Fibroblast of skin of abdomen (primary cell): Measurements from ENCODE around the gene NDUFS7.

Experiments
- DNase-seq: peaks from one replicate; pipeline ENCODE4 v3.0.0-alpha.2; 2013

NDUFS7 gene

DNA sequence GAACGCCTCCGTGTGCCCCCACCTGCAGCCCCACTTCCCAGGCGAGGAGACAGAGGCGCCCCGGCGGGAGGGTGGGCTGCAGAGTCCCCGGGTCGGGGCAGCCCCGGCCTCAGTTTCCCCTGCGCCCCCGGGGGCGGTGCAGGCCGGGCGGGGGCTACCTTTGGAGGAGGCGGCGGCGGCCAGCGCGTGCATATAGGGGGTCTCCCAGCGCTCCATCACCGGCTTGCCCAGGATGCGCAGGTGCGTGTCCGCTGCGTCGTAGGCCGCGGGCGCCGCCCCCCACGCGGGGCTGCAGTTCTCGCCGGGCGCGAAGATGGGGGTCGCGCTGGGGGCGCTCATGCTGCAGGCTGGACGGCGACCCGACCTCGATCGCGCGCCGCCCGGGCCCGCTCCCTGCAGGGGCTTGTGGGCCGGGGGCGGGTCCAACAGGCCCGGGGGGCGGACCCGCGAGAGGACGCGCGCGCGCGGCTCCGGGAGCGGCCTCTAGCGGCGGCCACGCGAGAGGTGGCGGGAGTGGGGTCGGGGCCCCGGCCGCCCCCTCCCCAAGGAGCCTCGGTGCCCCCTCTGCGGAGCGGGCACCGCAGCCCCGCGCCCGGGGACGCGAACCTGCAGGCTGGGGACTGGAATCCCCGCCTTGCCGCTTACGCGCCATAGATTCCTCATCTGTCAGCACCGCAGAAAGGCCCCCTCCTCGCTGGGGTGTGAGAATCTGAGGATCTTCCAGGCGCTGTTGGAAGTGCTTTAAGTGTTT lies 17.6 kb downstream of the NDUFS7 start, which contains the start of gene GAMT:
Gene GAMT, minus strand, starts transcription at position 405 of the 751 bp plus-strand sequence. Its CDS starts 66 bp downstream, at position 339.
- DNase-seq, result peak; percentile 50

DNA sequence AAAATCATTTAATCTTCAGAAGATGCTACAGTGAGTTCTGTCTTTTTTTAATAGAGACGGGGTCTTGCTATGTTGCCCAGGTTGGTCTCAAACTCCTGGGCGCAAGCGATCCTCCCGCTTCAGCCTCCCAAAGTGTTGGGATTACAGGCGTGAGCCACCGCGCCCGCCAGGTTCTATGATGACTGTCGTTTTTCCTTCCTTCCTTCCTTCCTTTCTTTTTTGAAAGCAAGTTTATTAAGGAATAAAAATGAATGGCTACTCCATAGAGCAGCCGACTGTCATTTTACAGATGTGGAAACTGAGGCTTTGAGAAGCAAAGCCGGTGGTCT lies 18.1 kb downstream of the NDUFS7 start:
- no peak for DNase-seq

DNA sequence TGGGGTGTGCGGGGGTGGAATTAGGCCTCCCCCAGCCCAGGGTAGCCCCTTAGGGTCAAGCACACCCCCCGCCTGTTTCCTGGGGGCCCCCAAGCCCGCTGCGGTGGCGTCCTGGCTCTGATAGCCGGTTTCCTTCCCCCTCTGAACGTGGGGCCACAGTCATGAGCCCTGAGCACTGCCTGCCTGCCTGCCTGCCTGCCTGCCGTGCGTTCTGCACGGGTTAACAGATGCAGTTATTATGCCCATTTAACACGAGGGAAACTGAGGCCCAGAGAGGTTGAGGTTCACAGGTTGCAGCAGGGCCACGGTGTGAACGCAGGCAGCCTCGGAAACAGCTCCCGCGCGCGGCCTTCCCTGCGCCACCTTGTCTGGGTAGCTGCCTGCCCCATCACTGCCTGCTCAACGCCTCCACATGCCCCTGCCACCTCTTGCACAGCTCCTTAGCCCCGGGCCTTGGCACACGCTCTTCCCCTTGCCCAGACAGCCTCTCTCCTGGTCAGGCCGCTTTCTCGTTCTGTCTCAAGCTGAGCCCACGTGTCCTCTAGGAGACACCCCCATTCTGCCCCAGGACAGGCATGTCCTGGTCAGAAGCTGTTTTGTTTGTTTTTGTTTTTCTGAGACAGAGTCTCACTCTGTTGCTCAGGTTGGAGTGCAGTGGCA lies 18.8 kb downstream of the NDUFS7 start:
- DNase-seq, result no peak

GRCh38 chr19:1406774-1407527 lies 23.2 kb downstream of the NDUFS7 start:
- DNase-seq, result peak; percentile 99

DNA sequence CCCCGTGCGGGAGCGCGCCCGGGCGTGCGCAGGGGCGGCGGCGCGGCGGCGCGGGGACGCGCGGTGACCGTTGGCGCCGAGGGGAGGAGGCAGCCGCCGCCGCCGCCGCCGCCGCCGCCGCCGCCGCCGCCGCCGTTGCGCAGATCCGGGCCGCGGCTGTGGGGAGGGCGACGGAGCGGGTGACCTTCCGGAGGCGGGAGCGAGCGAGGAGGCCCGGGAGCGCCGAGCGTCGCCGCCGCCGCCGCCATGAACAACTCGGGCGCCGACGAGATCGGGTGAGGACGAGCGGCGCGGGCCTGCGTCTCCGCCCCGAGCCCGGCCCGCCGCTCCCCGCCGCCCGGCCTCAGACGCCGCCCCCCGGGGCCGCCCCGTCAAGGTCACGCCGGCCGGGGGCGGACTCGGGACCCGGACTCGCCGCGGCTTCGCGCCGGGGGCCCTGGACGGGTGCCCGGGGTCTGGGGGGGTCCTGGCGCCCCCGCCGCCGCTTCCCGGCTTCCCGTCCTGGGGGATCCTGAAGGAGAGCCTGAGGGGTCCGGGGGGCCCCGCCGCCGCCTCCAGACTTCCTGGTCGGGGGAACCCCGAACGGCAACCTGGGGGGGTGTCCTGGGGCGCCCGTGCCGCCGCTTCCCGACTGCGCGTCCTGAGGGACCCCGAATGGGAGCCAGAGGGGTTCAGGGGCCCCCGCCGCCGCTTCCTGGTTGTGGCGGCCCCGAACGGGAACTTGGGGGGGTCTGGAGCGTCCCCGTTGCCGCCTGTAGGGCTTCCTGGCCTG lies 24.0 kb downstream of the NDUFS7 start, which contains the start of gene DAZAP1:
Gene DAZAP1, plus strand, starts transcription at position 59 of the 772 bp plus-strand sequence. Its CDS starts 188 bp downstream, at position 247.
- no peak for DNase-seq

- peak; percentile 26 for DNase-seq
Measured at GRCh38 chr19:1408300-1409203, 24.8 kb downstream of the NDUFS7 start.

DNA sequence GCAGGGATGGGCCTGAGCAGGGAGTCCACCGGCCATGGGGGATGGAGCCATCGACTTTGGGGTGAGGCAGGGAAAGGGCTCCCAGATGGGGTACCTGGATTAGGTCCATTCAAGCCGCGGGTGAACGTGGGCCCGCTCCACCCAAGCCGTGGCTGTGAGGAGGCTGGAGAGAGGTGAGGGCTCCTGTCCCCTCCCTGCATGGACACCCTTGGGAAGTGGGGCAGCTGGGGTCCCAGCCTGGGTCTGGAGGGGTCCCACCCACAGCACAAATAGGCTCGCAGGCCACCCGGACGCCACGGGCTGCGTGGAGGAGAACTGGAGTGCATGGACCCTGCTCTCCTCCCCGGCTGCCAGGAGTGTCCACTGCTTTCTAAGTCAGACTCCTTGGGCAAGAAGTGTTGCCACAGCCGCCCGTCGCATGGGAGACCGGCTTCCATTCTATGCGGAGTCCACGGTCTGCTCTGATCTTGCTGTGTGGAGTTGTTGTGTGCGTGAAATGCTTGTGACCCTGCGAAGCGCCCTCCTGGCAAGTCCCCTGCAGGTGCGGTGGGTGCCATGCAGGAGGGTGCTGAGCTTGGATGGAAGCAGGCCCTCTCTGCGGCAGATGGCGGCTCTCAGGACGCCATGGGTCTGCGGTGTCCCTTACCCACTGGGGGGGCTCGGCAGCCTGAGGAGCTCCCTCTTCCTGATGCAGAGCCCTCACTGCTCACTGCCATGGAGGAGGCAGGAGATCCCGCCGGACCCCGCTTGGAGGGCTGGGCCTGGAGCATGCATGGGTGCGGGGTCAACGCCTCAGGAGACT lies 25.7 kb downstream of the NDUFS7 start:
- no peak for DNase-seq

GRCh38 chr19:1410136-1410786 lies 26.6 kb downstream of the NDUFS7 start:
- no peak for DNase-seq

DNA sequence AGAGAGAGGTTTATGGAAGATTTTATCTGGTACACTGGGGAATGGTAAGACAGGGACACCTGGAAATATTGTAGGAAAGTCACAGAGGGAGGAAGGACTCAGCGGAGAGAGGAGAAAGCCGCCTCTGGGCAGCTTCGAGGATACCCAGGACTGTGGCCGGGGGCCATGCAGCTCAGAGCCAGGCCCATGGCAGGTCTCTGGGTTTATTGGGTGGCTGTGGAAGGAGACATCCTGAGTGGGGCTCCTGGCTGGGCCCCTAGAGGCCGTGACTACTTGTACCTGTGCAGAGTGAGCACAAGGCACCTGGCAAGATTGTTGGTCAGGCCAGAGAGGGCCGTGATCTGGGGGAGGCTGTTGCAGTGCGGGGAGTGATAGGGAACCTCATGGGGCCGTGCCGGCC lies 27.1 kb downstream of the NDUFS7 start:
- DNase-seq, result no peak

DNA sequence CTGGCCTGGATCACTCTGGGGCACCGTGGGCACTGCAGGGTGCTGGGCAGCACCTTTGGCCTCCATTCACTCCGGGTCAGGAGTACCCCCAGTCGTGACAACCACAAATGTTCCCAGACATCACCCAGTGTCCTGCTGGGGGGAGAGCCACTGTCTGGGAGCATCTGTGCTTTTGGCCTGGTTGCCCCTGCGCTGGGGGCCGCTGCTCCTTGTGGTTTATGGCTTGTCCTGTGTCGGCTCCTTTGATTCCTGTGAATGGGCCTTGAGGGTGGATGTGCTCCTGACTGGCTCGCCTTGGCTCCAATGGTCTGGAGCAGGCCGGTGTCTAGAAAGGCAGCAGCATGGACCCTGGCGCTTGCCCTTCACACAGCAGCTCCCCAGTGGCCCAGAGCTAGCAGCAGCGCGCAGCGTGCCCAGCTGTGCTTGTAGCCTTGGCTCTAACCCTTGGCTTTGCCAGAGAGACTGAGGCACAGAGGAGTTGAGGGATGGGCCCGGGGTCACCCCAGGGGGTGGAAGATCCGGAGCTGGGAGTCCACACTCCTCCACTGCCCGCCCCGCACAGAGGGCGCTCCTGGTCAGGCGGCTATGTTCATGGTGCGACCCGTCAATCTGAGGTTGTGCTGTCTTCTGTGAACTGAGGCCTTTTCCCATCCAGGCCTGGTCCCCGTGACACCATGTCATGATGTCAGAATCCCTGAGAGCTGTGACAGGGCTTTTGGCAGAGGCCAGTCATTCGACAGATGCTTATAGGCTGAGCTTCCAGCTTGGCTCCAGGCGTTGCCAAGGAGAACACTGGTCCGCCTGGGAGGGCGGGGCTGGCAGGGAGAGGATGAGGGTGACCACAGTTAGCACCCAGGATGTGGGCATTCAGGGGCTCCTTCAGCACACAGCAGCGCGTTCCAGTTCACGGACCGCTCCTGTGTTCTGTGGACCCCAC lies 27.8 kb downstream of the NDUFS7 start:
- DNase-seq, result peak; percentile 21

- DNase-seq, result no peak
Measured at GRCh38 chr19:1412323-1412923, 28.7 kb downstream of the NDUFS7 start.

- DNase-seq, result no peak
Measured at GRCh38 chr19:1412995-1413800, 29.5 kb downstream of the NDUFS7 start.

DNA sequence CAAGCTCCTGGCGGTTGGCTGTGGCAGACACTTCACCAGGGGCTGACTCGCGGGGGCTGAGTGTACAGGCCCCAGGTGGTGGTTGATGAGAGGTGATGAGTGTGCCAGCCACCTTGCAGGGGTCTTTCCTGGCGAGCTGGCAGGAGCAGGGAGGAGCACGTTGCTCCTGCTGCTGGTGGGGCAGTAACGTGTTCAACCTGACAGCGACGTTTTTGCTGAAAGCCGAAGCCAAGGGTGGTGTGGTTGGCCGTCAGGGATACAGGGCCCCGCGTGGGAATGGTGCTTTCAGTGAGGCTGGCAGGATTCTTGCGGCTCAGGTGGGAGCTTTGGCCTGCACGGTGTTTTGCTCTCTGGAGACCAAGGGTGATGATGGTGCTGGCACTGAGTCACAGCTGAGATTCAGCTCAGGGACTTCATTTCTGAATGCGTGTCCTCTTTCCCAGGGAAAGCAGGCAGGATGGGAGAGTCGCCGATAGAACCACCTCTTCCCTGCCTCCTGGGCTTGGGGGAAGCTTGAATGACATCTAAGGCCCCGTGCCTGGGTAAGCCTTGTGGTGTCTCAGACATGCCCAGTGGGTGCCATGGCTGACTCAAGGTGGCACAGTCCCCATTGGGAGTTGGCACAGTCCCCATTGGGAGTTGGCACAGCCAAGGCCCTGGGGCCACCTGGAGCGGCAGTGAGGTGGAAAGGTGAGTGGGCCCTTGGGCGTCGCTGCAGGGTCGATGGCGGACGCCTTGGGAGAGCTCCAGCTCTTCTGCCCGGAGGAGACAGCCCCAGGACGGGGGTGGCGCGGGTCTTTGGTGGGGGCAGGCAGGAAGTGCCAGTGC lies 32.5 kb downstream of the NDUFS7 start:
- DNase-seq, result no peak

GRCh38 chr19:1417145-1417544 lies 33.4 kb downstream of the NDUFS7 start:
- DNase-seq, result peak; percentile 61

DNA sequence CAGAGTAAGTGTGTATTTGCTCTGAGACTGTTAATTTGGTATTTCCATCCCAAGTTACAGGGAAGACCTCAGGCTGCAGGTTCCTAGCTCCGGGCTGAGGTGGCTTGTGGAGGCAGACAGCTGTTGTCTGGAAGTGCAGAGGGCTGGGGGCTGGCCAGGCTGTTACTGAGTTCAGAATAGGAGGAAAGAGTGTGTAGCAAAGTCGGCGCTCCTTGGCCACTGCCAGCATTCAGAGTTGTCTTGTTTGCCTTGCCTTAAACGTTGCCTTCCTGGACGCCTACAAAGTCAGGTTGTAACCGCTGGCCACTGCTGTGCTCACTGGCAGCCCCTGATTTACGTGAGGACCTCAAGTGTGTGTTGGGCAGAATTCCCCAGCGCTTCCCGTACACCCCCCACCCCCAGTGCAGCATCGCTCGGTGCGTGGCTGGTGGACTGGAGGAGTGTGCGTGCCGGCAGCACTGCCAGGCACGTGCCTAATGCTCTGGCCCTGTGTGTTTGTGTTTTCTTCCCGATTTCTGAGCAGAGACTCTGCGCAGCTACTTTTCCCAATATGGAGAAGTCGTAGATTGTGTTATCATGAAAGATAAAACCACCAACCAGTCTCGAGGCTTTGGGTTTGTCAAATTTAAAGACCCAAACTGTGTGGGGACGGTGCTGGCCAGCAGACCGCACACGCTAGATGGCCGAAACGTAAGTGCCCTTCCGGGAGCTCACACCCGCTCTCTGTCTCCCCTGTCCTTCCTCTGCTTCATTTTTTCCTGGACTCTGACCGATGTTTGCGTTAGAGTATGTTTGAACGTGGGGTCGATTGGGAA lies 34.2 kb downstream of the NDUFS7 start:
- DNase-seq, result no peak

DNA sequence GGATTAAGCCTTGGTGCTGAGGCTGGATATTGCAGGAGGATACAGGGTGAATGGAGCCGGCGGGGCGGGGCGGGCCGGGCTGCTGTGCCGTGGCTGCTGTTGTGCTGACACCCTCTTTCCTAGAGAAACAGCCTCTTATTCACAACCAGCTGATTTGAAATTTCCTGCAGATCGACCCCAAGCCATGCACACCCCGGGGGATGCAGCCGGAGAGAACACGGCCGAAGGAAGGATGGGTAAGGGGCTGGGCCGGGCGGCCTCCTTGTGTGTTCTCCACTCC lies 34.7 kb downstream of the NDUFS7 start:
- no peak for DNase-seq
